ENCODE data around the gene VAT1.

- TF ChIP-seq CTCF (IDR thresholded peaks at IDR 0.05) (no peak), POLR2A (IDR thresholded peaks at IDR 0.05) (no peak)
Measured at GRCh38 chr17:43039646-43040045, 17.5 kb upstream of the VAT1 start.

Data from gastroesophageal sphincter (tissue), 3 donors.